ENCODE results near the gene AGO4.
A peak's percentile ranks its signal among the peaks of the same experiment; 100 is the strongest.

AGO4 gene

DNA sequence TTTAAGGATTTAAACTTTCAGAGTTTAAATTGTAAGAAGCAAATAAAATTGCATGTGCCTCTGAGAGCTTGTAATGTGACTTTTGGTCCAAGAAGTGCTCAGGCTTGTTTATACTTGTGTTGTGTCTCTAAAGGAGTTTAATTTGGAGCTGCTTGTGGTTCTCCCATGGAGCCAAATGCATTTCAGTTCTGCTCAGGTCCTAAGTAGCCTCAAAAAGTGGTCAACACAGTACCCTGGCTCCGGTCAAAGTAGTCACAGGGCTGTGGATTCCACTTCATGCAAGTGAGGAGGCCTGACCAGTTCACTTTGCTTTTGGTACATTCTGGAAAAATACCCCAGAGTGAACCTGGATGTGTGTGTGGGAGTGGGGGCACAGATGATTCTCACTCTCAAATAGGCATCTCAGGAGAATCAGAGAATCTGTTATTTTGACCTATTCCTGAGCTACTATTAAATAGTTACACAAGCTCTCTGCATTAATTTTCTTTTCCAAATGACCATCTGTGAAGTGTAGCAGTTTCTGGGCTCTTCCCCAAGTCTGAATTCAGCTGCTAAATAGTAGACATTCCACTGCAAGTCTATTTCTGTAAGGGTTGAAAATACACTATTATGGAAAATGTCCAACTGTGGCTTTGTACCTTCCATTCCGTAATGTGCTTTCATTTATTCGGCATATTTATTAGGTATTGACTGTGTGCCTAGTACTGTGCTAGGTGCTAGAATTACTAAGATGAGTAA is 43.5 kb downstream of the AGO4 start:
- Histone ChIP-seq H3K9ac (ENCODE audit: low read length) (no peak overlapping the region), H3K79me2 (ENCODE audit: insufficient read depth, low read length) (no peaks in the 10 kb centered on the region), H3K4me2 (ENCODE audit: low read length) (no peak overlapping the region), H3K27ac (ENCODE audit: low read depth, low read length, poor library complexity, severe bottlenecking) (no peak overlapping the region), H2AFZ (ENCODE audit: low read length) (no peak overlapping the region), H3K27me3 (ENCODE audit: insufficient read depth, low read length) (no peaks in the 10 kb centered on the region), H3F3A (ENCODE audit: insufficient read depth, low read length) (no peaks in the 10 kb centered on the region), H3K9me3 (ENCODE audit: low read length) (no peaks in the 10 kb centered on the region), H3K36me3 (ENCODE audit: insufficient read depth, low read length) (peaks cover 5% of the 10 kb centered on the region; the same call in 1 of the 2 replicates), H4K20me1 (ENCODE audit: insufficient read depth, low read length) (no peaks in the 10 kb centered on the region), H3K4me3 (ENCODE audit: low read depth, low read length, poor library complexity, severe bottlenecking) (no peak overlapping the region), H3K9me2 (ENCODE audit: low read depth, low read length) (no peaks in the 10 kb centered on the region), H3K4me1 (ENCODE audit: insufficient read depth, low read length, severe bottlenecking) (no peaks in the 10 kb centered on the region)
- TF ChIP-seq, protein P1, sequence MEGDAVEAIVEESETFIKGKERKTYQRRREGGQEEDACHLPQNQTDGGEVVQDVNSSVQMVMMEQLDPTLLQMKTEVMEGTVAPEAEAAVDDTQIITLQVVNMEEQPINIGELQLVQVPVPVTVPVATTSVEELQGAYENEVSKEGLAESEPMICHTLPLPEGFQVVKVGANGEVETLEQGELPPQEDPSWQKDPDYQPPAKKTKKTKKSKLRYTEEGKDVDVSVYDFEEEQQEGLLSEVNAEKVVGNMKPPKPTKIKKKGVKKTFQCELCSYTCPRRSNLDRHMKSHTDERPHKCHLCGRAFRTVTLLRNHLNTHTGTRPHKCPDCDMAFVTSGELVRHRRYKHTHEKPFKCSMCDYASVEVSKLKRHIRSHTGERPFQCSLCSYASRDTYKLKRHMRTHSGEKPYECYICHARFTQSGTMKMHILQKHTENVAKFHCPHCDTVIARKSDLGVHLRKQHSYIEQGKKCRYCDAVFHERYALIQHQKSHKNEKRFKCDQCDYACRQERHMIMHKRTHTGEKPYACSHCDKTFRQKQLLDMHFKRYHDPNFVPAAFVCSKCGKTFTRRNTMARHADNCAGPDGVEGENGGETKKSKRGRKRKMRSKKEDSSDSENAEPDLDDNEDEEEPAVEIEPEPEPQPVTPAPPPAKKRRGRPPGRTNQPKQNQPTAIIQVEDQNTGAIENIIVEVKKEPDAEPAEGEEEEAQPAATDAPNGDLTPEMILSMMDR (IDR thresholded peaks at IDR 0.05; ENCODE audit: low read length), result no peak
- TF ChIP-seq EZH2 (IDR thresholded peaks at IDR 0.05; ENCODE audit: borderline replicate concordance, low read length), result no peak

DNA sequence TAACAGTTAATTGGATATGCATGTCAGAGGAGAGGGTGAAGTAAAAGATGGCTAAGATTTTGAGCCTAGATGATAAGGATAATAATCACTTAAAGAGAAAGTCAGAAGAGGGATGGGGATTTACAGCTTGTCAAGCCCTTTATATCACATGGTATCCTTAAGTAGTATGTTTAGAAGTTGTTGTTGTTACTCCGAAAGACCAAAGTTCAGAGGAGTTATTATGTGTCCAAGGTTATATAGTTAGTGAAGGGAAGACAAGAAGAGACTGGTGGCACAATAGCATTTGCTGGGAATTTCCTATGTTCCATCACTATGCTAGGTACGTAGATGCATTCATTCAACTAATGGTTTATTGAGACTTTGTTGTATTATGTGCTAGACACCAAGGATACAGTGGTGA is 44.4 kb downstream of the AGO4 start:
- TF ChIP-seq EZH2 (IDR thresholded peaks at IDR 0.05; ENCODE audit: borderline replicate concordance, low read length), result no peak
- TF ChIP-seq, protein P1 (IDR thresholded peaks at IDR 0.05; ENCODE audit: low read length), result no peak
- no peaks in the 10 kb centered on the region for H3K4me1 ChIP-seq (ENCODE audit: insufficient read depth, low read length, severe bottlenecking)
- H3K79me2 ChIP-seq (ENCODE audit: insufficient read depth, low read length), result no peaks in the 10 kb centered on the region
- no peak overlapping the region for H3K4me3 ChIP-seq (ENCODE audit: low read depth, low read length, poor library complexity, severe bottlenecking)
- H3K27me3 ChIP-seq (ENCODE audit: insufficient read depth, low read length), result no peaks in the 10 kb centered on the region
- no peaks in the 10 kb centered on the region for H3K9me3 ChIP-seq (ENCODE audit: low read length)
- H3K36me3 ChIP-seq (ENCODE audit: insufficient read depth, low read length), result peaks cover 5% of the 10 kb centered on the region; the same call in 1 of the 2 replicates
- no peaks in the 10 kb centered on the region for H3K9me2 ChIP-seq (ENCODE audit: low read depth, low read length)
- H3F3A ChIP-seq (ENCODE audit: insufficient read depth, low read length), result no peaks in the 10 kb centered on the region
- H3K4me2 ChIP-seq (ENCODE audit: low read length), result no peak overlapping the region
- H3K27ac ChIP-seq (ENCODE audit: low read depth, low read length, poor library complexity, severe bottlenecking), result no peak overlapping the region
- no peak overlapping the region for H2AFZ ChIP-seq (ENCODE audit: low read length)
- no peaks in the 10 kb centered on the region for H4K20me1 ChIP-seq (ENCODE audit: insufficient read depth, low read length)
- H3K9ac ChIP-seq (ENCODE audit: low read length), result no peak overlapping the region

DNA sequence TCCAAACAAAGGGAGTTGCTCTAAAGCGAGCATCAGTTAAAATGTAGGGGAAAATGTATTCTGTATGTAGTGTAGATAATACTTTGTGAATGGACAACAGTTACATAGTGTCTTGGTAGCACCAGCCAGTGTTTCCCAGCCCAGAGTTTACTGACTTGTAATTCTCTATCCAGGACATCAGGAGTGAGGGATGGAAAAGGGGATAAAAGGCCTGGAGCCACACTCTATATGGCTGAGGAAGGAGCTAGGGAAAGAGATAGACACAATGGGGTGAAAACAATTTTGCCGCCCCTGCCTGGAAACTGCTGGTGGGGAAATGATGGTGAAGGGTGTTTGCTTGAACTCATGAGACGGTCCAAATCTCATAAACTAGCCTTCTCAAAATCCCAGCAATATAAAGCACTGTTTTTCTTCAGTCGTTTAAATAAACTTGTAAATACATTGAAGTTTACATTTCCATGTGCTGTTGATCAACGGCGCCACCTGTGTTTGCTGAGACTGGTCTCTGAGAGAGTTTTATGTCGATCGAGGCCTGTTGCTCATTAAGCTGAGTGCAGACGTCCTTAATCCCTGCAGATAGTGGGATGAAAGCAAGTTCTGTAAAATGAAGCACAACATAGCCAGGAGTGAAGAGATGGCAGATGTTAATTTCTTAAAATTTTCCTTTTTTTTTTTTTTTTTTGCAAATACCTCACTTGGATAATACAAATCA is 47.3 kb downstream of the AGO4 start:
- no peaks in the 10 kb centered on the region for H3K27me3 ChIP-seq (ENCODE audit: insufficient read depth, low read length)
- H3K9me3 ChIP-seq (ENCODE audit: low read length), result no peaks in the 10 kb centered on the region
- H3K9ac ChIP-seq (ENCODE audit: low read length), result no peak overlapping the region
- TF ChIP-seq EZH2 (IDR thresholded peaks at IDR 0.05; ENCODE audit: borderline replicate concordance, low read length), result no peak
- TF ChIP-seq, protein P1 (IDR thresholded peaks at IDR 0.05; ENCODE audit: low read length), result peak; percentile 13; the same call in 1 of the 2 replicates
- H2AFZ ChIP-seq (ENCODE audit: low read length), result no peak overlapping the region
- H3K79me2 ChIP-seq (ENCODE audit: insufficient read depth, low read length), result no peaks in the 10 kb centered on the region
- H4K20me1 ChIP-seq (ENCODE audit: insufficient read depth, low read length), result no peaks in the 10 kb centered on the region
- H3K9me2 ChIP-seq (ENCODE audit: low read depth, low read length), result no peaks in the 10 kb centered on the region
- H3K4me1 ChIP-seq (ENCODE audit: insufficient read depth, low read length, severe bottlenecking), result no peaks in the 10 kb centered on the region
- H3K36me3 ChIP-seq (ENCODE audit: insufficient read depth, low read length), result peaks cover 5% of the 10 kb centered on the region; the same call in 1 of the 2 replicates
- no peak overlapping the region for H3K27ac ChIP-seq (ENCODE audit: low read depth, low read length, poor library complexity, severe bottlenecking)
- no peak overlapping the region for H3K4me2 ChIP-seq (ENCODE audit: low read length)
- H3K4me3 ChIP-seq (ENCODE audit: low read depth, low read length, poor library complexity, severe bottlenecking), result no peak overlapping the region
- no peaks in the 10 kb centered on the region for H3F3A ChIP-seq (ENCODE audit: insufficient read depth, low read length)
